22Rv1 (cell line): ENCODE data around the gene KRT40.

ENCODE experiments used
- H3K27ac ChIP-seq: fragments of 450-650 bp; 2 replicates; pipeline ENCODE4 v1.5.1; 2017
- ZFX ChIP-seq: fragments of 450-650 bp; IDR thresholded peaks from 2 replicates; pipeline ENCODE4 v1.6.1; 2017; ENCODE audit warnings: antibody characterized with exemption, borderline replicate concordance
- TF ChIP-seq, protein P1 (sequence below): fragments of 450-650 bp; IDR thresholded peaks from 2 replicates; pipeline ENCODE4 v1.5.1; 2017; ENCODE audit warnings: mild to moderate bottlenecking

The KRT40 gene

DNA sequence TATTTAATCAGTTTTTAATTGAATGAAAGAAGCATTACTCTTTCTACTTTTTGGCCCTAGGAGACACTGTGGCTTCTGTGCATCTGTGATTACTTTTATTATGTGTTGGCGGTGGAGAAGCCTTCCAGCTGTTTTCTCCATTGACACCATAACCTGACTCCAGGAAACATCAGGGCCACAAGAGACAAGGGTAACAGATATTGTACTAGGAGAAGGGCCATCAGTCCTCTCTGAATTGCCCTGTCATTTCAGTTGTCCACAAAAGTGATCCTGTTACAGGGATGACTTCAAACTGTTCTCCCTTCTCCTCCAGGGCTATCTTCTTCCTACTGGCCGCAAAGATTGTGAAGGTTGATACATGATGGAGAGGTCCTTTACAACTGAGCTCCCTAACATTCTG, 32.0 kb downstream of the KRT40 start:
- no peak overlapping the region for H3K27ac ChIP-seq
- no peak for TF ChIP-seq ZFX
- TF ChIP-seq, protein P1, sequence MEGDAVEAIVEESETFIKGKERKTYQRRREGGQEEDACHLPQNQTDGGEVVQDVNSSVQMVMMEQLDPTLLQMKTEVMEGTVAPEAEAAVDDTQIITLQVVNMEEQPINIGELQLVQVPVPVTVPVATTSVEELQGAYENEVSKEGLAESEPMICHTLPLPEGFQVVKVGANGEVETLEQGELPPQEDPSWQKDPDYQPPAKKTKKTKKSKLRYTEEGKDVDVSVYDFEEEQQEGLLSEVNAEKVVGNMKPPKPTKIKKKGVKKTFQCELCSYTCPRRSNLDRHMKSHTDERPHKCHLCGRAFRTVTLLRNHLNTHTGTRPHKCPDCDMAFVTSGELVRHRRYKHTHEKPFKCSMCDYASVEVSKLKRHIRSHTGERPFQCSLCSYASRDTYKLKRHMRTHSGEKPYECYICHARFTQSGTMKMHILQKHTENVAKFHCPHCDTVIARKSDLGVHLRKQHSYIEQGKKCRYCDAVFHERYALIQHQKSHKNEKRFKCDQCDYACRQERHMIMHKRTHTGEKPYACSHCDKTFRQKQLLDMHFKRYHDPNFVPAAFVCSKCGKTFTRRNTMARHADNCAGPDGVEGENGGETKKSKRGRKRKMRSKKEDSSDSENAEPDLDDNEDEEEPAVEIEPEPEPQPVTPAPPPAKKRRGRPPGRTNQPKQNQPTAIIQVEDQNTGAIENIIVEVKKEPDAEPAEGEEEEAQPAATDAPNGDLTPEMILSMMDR: no peak

DNA sequence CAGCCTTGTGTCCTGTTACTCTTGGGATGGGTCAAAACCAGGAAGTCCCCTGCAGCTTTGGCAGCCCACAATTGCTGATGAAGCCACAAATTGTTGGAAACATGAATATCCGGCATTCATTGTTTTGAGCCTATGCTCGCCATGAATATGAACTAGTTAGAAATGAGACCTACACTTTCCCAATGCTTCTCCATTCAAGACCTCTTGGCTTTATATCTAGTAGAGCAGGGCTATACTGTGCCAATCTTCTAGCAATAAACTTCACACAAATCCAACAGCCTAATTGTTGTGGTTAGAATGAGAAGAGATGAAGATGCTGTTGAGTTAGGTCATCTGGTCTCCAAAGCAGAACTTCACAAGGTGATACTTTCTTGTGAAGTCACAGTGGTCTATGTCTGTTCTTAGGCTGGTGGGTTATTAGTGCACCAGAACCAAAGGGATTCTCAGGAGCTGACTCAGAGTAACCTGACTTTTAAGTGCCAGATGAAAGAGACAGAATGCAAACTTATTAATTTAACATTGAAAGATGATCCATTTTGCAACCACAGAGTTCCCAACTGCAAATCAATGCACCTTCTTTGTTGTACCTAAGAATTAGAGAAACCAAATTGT, 33.0 kb downstream of the KRT40 start:
- TF ChIP-seq ZFX: no peak
- TF ChIP-seq, protein P1: no peak
- no peak overlapping the region for H3K27ac ChIP-seq

DNA sequence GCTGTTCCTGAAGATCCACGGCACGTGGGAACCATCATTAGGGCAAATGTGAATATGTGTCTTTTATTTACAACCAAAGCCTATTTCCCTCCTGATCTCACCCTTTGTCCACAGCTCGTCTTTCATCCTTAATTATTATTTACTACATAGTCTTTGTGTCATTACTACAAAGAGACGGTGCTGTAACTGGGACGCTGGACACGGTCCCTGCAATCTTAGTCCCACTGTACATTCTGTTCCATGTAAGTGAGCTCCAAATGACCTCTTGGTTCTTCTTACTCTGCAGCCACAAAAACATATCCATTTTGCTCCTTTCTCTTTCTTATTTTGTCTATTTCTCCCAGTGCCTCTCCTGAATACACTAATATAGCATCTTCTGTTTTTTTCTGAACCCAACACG, 34.0 kb downstream of the KRT40 start:
- TF ChIP-seq ZFX: no peak
- TF ChIP-seq, protein P1: no peak
- no peak overlapping the region for H3K27ac ChIP-seq

GRCh38 chr17:40949418-40949817, 34.7 kb downstream of the KRT40 start:
- no peak overlapping the region for H3K27ac ChIP-seq
- TF ChIP-seq, protein P1: no peak
- TF ChIP-seq ZFX: no peak

- TF ChIP-seq, protein P1: no peak
- TF ChIP-seq ZFX: no peak
- no peak overlapping the region for H3K27ac ChIP-seq
These were observed 36.2 kb downstream of the KRT40 start for GRCh38 chr17:40947929-40948328.

GRCh38 chr17:40945414-40945813, 38.7 kb downstream of the KRT40 start:
- TF ChIP-seq, protein P1: no peak
- no peak for TF ChIP-seq ZFX
- H3K27ac ChIP-seq: no peak overlapping the region

GRCh38 chr17:40944531-40944930, 39.6 kb downstream of the KRT40 start:
- no peak overlapping the region for H3K27ac ChIP-seq
- TF ChIP-seq, protein P1: no peak
- TF ChIP-seq ZFX: no peak
